SK-N-MC (cell line): Measurements from ENCODE around the gene DLGAP1.

Experiments
- EZH2 ChIP-seq: fragments of 200-600 bp; sonication (generic); IDR thresholded peaks from one replicate; pipeline ENCODE4 v1.6.1; 2017; ENCODE audit warnings: antibody characterized with exemption
- FOXP2 ChIP-seq: optimal IDR thresholded peaks from 2 replicates; pipeline ENCODE3; 2011; ENCODE audit warnings: mild to moderate bottlenecking, moderate library complexity; ENCODE audit not compliant: insufficient read depth; ENCODE audit errors: extremely low read length, control extremely low read depth
- POLR2AphosphoS5 ChIP-seq: IDR thresholded peaks from 2 replicates; pipeline ENCODE4 v1.6.1; 2012; ENCODE audit warnings: mild to moderate bottlenecking, low read depth, low read length, borderline replicate concordance

- TF ChIP-seq EZH2: no peak
- TF ChIP-seq POLR2AphosphoS5: no peak
- TF ChIP-seq FOXP2: no peak
Observed at GRCh38 chr18:3793111-3793510, 662.0 kb downstream of the DLGAP1 start.
